Colonic mucosa (tissue), 4 donors: Measurements from ENCODE around the gene ADK. TPM values are rescaled to one million over a fixed set of nuclear protein-coding genes. Genes with fewer than 3 reads are reported as not detected.

ENCODE experiments used
- DNase-seq: peaks from one replicate; pipeline ENCODE4 v3.0.0-alpha.2; 2020
- H3K27ac ChIP-seq: fragments of 200-600 bp; one replicate; pipeline ENCODE4 v1.8.0; 2021
- H3K27me3 ChIP-seq: fragments of 200-600 bp; one replicate; pipeline ENCODE4 v1.8.0; 2021
- H3K36me3 ChIP-seq: fragments of 200-600 bp; one replicate; pipeline ENCODE4 v1.8.0; 2021
- H3K4me1 ChIP-seq: fragments of 200-600 bp; one replicate; pipeline ENCODE4 v1.8.0; 2021; ENCODE audit warnings: mild to moderate bottlenecking
- H3K4me3 ChIP-seq: fragments of 200-600 bp; one replicate; pipeline ENCODE4 v1.8.0; 2021
- H3K9ac ChIP-seq, 2 donors: one replicate each; pipeline ENCODE4 v1.7.0; 2013; ENCODE audit warnings: control low read depth in 2 of 2, low read depth in 2 of 2, low read length in 2 of 2
- H3K9me3 ChIP-seq: fragments of 200-600 bp; one replicate; pipeline ENCODE4 v1.8.0; 2021
- intact Hi-C: fragments of 100-400 bp; cut with DNase I; formaldehyde crosslinking; loops from one replicate; pipeline ENCODE4 v1.14.1; 2022
- total RNA-seq, 2 donors: library from RNA; stranded (reverse); fragmentation: NEBNext Ultra II Directional in 1 of 2; extraction: Animal tissue kit (Norgen Biotek cat#: 25700) in 1 of 2; gene quantifications; one replicate each; pipeline ENCODE4 v1.2.1, GENCODE V29; 2021
- TF ChIP-seq, protein P1 (sequence below): fragments of 200-600 bp; IDR thresholded peaks from one replicate; pipeline ENCODE4 v1.8.0; 2022; ENCODE audit warnings: antibody characterized with exemption, mild to moderate bottlenecking
- donor health status: healthy.
- donor health status: DM: no; HTN: no; CAD: no.
- donor health status: DM: no; HTN: no; CAD: no.

The ADK gene
- total RNA-seq, 2 donors from 2014 or later, result 20.2 to 27.6 TPM

- intact Hi-C loops, result no loop called here
- no peaks in the 10 kb centered on the region for H3K36me3 ChIP-seq
- H3K27me3 ChIP-seq, result no peaks in the 10 kb centered on the region
- no peak overlapping the region for H3K4me3 ChIP-seq
- no peak overlapping the region for H3K9ac ChIP-seq
- no peak overlapping the region for H3K27ac ChIP-seq
- no peak for DNase-seq
- TF ChIP-seq, protein P1, sequence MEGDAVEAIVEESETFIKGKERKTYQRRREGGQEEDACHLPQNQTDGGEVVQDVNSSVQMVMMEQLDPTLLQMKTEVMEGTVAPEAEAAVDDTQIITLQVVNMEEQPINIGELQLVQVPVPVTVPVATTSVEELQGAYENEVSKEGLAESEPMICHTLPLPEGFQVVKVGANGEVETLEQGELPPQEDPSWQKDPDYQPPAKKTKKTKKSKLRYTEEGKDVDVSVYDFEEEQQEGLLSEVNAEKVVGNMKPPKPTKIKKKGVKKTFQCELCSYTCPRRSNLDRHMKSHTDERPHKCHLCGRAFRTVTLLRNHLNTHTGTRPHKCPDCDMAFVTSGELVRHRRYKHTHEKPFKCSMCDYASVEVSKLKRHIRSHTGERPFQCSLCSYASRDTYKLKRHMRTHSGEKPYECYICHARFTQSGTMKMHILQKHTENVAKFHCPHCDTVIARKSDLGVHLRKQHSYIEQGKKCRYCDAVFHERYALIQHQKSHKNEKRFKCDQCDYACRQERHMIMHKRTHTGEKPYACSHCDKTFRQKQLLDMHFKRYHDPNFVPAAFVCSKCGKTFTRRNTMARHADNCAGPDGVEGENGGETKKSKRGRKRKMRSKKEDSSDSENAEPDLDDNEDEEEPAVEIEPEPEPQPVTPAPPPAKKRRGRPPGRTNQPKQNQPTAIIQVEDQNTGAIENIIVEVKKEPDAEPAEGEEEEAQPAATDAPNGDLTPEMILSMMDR, result no peak
- H3K4me1 ChIP-seq, result no peaks in the 10 kb centered on the region
- H3K9me3 ChIP-seq, result no peaks in the 10 kb centered on the region
Measured at GRCh38 chr10:74600170-74600569, 449.1 kb downstream of the ADK start.

- Histone ChIP-seq H3K36me3 (no peaks in the 10 kb centered on the region), H3K27me3 (no peaks in the 10 kb centered on the region), H3K4me3 (no peak overlapping the region), H3K9ac (no peak overlapping the region), H3K9me3 (no peaks in the 10 kb centered on the region), H3K4me1 (no peaks in the 10 kb centered on the region), H3K27ac (no peak overlapping the region)
- TF ChIP-seq, protein P1, result no peak
- intact Hi-C loops, result no loop called here
- no peak for DNase-seq
Measured at GRCh38 chr10:74602576-74602975, 451.6 kb downstream of the ADK start.

- no peaks in the 10 kb centered on the region for H3K36me3 ChIP-seq
- no peak overlapping the region for H3K4me3 ChIP-seq
- no peak for DNase-seq
- H3K9me3 ChIP-seq, result no peaks in the 10 kb centered on the region
- intact Hi-C loops, result no loop called here
- TF ChIP-seq, protein P1, result no peak
- H3K27ac ChIP-seq, result no peak overlapping the region
- H3K27me3 ChIP-seq, result no peaks in the 10 kb centered on the region
- H3K9ac ChIP-seq, result no peak overlapping the region
- no peaks in the 10 kb centered on the region for H3K4me1 ChIP-seq
Measured at GRCh38 chr10:74610299-74610698, 459.3 kb downstream of the ADK start.

- Histone ChIP-seq H3K36me3 (no peaks in the 10 kb centered on the region), H3K4me1 (no peaks in the 10 kb centered on the region)
Measured at GRCh38 chr10:74612195-74612594, 461.2 kb downstream of the ADK start.

DNA sequence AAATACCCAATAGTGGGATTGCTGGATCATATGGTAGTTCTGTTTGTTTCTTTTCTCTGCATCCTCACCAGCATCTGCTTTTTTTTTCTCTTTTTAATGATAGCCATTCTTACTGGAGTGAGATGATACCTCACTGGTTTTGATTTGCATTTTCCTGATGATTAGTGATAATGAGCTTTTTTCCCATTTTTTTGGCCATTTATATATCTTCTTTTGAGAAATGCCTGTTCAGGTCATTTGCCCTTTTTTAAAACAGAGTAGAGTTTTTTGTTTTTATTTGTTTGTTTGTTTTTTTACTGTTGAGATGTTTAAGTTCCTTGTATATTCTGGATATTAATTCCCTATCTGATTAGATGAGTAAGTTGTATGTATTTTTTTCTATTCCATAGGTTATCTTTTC, 469.6 kb downstream of the ADK start:
- intact Hi-C loops, result no loop called here
- no peak overlapping the region for H3K9ac ChIP-seq
- H3K27ac ChIP-seq, result no peak overlapping the region
- H3K4me1 ChIP-seq, result no peaks in the 10 kb centered on the region
- H3K4me3 ChIP-seq, result no peak overlapping the region
- no peak for DNase-seq
- H3K9me3 ChIP-seq, result no peaks in the 10 kb centered on the region
- no peaks in the 10 kb centered on the region for H3K36me3 ChIP-seq
- TF ChIP-seq, protein P1, result no peak
- H3K27me3 ChIP-seq, result no peaks in the 10 kb centered on the region

More at GRCh38 chr10:74612195-74612594, 461.2 kb downstream of the ADK start:
- Histone ChIP-seq H3K27me3 (no peaks in the 10 kb centered on the region), H3K9ac (no peak overlapping the region), H3K27ac (no peak overlapping the region), H3K9me3 (no peaks in the 10 kb centered on the region), H3K4me3 (no peak overlapping the region)
- TF ChIP-seq, protein P1, result no peak
- DNase-seq, result no peak
- intact Hi-C loops, result no loop called here

- no peaks in the 10 kb centered on the region for H3K9me3 ChIP-seq
- no peaks in the 10 kb centered on the region for H3K27me3 ChIP-seq
- no peaks in the 10 kb centered on the region for H3K4me1 ChIP-seq
- H3K27ac ChIP-seq, result no peak overlapping the region
- intact Hi-C loops, result no loop called here
- H3K9ac ChIP-seq, result no peak overlapping the region
- no peak for DNase-seq
- no peak overlapping the region for H3K4me3 ChIP-seq
- TF ChIP-seq, protein P1, result no peak
- H3K36me3 ChIP-seq, result no peaks in the 10 kb centered on the region
Measured at GRCh38 chr10:74623786-74624185, 472.8 kb downstream of the ADK start.
